Transverse colon (tissue), 3 donors: ENCODE data around the gene LRFN5.
"Not testable (repeated sequence)": the region's sequence is repeated elsewhere in the genome, so short reads cannot be mapped to it uniquely, and the experiment has no call there.

Source experiments
- CTCF ChIP-seq, 5 experiments: fragments of 200-600 bp in 3 of 5; fragments of 450-650 bp in 2 of 5; sonication (generic) in 3 of 5; IDR thresholded peaks; 1 replicate in 2 of 5; 2 replicates in 3 of 5; pipeline ENCODE4 v1.5.1; 2016 to 2017; ENCODE audit warnings: antibody characterized with exemption in 5 of 5, inconsistent platforms in 3 of 5, mild to moderate bottlenecking in 2 of 5, moderate library complexity in 1 of 5
- EP300 ChIP-seq: sonication (generic); formaldehyde crosslinking; IDR thresholded peaks from one replicate; pipeline ENCODE4 v1.6.1; 2017; ENCODE audit warnings: antibody characterized with exemption, low read depth
- POLR2A ChIP-seq: fragments of 450-650 bp; IDR thresholded peaks from one replicate; pipeline ENCODE4 v1.6.1; 2016; ENCODE audit warnings: antibody characterized with exemption, mild to moderate bottlenecking, moderate library complexity

GRCh38 chr14:41566864-41567263 lies 39.8 kb upstream of the LRFN5 start:
- TF ChIP-seq CTCF (IDR thresholded peaks at IDR 0.05); POLR2A; EP300: not testable (repeated sequence)
